NOMO-1 (cell line): ENCODE data around the gene PTH2R.
"Not testable (repeated sequence)": the region's sequence is repeated elsewhere in the genome, so short reads cannot be mapped to it uniquely, and the experiment has no call there.

ENCODE experiments used
- DNase-seq, 2 experiments: peaks; one replicate each; lab custom pipeline; 2025; ENCODE audit not compliant: unreplicated experiment in 2 of 2; lab: John Stamatoyannopoulos, UW

The PTH2R gene

GRCh38 chr2:208406474-208407451 lies at the start of gene PTH2R:
Gene PTH2R, plus strand, starts transcription at chr2:208406792. Its CDS starts 252 bp downstream, at chr2:208407044.
- no peak for DNase-seq

GRCh38 chr2:208356846-208357574 lies 49.6 kb upstream of the PTH2R start:
- DNase-seq, result no peak

GRCh38 chr2:208358758-208359631 lies 47.6 kb upstream of the PTH2R start:
- DNase-seq, result peak in 1 of 2 experiments; percentile 21

GRCh38 chr2:208359632-208359986 lies 47.0 kb upstream of the PTH2R start:
- DNase-seq, result peak; percentile 46 to 49

GRCh38 chr2:208360259-208361076 lies 46.1 kb upstream of the PTH2R start:
- DNase-seq, result no peak

- DNase-seq, result no peak
Observed at GRCh38 chr2:208361077-208361441, 45.5 kb upstream of the PTH2R start.

- DNase-seq, result peak in 1 of 2 experiments; percentile 18
Observed at GRCh38 chr2:208363485-208363884, 43.1 kb upstream of the PTH2R start.

- DNase-seq, result peak; percentile 41 to 80
Observed at GRCh38 chr2:208366215-208367127, 40.1 kb upstream of the PTH2R start.

GRCh38 chr2:208369091-208369490 lies 37.5 kb upstream of the PTH2R start:
- DNase-seq, result no peak

- no peak for DNase-seq
Observed at GRCh38 chr2:208370881-208371633, 35.5 kb upstream of the PTH2R start.

GRCh38 chr2:208371634-208371935 lies 35.0 kb upstream of the PTH2R start:
- no peak for DNase-seq

GRCh38 chr2:208373460-208374089 lies 33.0 kb upstream of the PTH2R start:
- DNase-seq, result peak in 1 of 2 experiments; percentile 21

GRCh38 chr2:208375491-208376068 lies 31.0 kb upstream of the PTH2R start:
- DNase-seq, result no peak

GRCh38 chr2:208377344-208377860 lies 29.2 kb upstream of the PTH2R start:
- DNase-seq, result not testable (repeated sequence)

GRCh38 chr2:208379192-208379591 lies 27.4 kb upstream of the PTH2R start:
- DNase-seq, result no peak

GRCh38 chr2:208384637-208385036 lies 22.0 kb upstream of the PTH2R start:
- DNase-seq, result no peak

GRCh38 chr2:208386541-208386940 lies 20.1 kb upstream of the PTH2R start:
- DNase-seq, result no peak
